Forelimb muscle (tissue), 1 donor: ENCODE data around the gene MYO5A. TPM values are rescaled to one million over a fixed set of nuclear protein-coding genes. Genes with fewer than 3 reads are reported as not detected.
"Not testable (repeated sequence)": the region's sequence is repeated elsewhere in the genome, so short reads cannot be mapped to it uniquely, and the experiment has no call there.

Experiments used
- DNase-seq: peaks from one replicate; pipeline ENCODE4 v3.0.0-alpha.2; 2013; ENCODE audit warnings: low read depth
- polyA plus RNA-seq: library from polyadenylated mRNA; unstranded; fragments of 120-200 nt; gene quantifications from one replicate; pipeline ENCODE4 v1.2.1, GENCODE V29; 2013; ENCODE audit not compliant: insufficient read length

The MYO5A gene
- polyA plus RNA-seq, 1 donor: 5.9 TPM

DNA sequence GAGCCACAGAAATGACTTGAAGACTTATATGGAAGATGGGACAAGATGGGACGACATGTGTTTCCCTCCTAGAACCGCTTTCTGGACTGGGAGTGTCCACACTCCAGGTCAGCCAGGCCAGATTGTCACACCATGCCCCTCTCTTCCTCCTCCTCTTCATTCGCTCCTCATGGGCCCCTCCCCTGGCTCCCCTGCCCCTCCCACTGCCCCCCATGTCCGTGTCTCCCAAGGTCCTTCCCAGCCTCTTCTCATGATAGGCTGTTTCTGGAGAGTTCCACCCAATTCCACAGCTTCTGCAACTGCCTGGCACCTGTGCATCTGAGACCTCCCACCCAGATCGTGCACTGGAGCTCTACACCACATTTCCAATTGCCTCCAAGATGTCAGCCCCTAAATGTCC, 239.7 kb downstream of the MYO5A start:
- no peak for DNase-seq

- no peak for DNase-seq
Measured at GRCh38 chr15:52288051-52288942, 240.4 kb downstream of the MYO5A start.

DNA sequence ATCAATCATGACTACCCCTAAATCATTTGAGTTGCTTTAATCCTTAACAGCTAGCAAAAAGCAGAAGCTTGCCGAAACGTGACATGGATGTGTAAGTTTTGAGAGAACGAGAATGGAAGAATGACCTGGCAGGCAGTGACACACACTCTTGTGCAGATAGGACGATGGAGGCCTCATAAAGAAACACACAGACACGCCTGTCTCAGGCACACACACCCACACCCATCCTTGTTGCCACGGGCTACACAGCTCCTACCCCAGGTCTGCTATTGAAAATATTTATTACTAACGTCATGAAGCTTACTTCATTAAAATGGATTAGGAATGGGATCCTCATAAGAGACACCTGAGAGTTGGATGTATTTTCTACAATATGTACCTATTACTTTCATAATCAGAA, 241.6 kb downstream of the MYO5A start:
- no peak for DNase-seq

- DNase-seq: not testable (repeated sequence)
Measured at GRCh38 chr15:52285941-52286340, 242.7 kb downstream of the MYO5A start.

- no peak for DNase-seq
Measured at GRCh38 chr15:52284164-52284563, 244.5 kb downstream of the MYO5A start.

DNA sequence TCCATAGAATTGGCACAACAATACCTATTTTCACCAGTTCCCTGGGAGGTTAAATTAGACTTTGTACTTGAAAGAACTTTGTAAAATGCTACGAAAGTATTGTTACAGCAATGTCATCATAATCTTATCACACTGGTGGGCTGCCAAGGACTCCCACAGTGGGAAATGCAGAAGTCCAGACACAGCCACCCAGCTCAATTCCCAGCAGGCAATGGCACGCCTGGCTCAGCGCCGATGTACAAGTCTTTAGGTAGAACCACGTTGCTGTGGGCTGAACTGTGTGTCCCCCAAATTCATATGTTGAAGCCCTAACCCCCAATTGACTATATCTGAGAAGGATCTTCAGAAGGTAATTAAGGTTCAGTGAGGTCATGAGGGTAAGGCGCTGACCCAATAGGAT, 245.4 kb downstream of the MYO5A start:
- DNase-seq: no peak

- no peak for DNase-seq
Measured at GRCh38 chr15:52282418-52282817, 246.3 kb downstream of the MYO5A start.

DNA sequence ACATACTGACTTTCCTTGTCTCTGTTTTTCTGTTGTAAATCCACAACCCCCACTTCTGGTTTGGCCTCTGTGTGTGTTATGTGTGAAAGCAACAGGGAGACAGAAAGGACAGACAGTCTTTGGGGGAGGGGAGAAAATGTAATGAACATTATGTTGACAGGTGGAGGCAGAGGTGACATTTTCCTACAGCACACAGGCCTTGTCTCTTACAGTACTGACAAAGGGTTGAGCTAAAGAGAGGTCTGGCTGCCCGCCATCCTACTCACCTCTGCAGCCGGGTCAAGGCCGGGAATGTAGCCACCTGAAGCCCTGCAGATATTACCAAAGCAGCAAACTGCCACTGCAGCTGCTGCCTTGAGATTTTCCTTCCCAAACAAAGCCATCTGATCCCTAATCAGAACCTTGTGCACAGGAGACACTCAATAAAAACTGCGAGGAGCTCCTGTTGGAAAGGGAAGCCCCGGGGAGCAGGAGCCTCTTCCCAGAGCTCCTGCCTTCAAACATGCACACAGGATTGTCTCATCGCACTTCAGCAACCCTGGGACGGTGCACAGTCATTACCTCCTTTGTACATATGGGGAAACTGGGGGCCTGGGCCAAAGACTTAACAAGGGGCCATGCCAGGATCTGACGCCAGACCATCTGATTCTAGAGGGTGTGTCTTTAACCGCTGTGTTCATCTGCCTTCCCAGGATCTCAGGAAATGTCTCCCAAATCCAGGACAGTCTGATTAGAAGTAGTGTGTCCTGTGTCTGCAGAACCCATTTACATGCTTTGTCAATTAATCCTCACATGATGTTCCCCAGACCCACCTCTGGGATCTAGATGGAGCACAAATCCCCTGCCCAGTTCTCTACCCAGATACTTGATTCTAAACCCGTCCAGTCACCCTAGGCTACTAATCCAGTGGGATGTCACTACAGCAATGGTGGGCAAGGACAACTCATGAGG, 247.3 kb downstream of the MYO5A start:
- no peak for DNase-seq

DNA sequence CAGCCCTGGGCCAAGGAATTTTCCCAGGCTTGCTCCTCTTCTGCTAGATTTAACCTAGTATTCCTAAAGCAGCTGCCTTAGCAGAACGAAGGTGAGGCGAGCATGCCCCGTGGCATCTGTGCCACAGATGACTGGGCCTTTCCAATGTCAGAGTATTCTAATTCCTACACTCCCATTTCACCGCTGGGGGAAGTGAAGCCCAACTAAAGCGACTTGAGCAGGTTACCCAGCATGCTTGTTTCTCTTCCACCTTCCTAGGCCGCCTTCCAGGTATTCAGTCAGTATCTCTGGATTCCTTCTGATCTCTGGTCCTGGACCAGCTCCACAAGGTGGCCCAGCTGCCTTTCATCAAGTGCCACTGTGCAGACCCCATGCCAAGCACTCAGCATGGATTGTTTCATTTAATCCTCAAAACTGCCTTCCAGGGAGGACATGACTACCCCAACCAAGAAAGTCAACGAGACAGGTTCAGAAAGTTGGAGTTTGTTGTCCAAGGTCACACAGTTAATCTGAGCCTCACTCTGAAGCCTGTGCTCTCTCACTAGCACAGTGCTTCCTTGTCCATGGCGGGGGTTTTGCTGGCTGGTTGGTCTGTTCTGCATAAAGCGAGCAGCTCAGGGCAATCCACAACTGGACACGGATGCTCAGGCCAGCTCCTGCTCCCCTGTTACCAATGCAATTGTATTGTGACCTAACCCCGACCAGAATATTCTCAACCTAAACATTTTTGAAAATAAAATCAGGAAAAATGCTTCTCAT, 248.2 kb downstream of the MYO5A start:
- no peak for DNase-seq

GRCh38 chr15:52278636-52279367, 249.9 kb downstream of the MYO5A start:
- no peak for DNase-seq

GRCh38 chr15:52278135-52278534, 250.5 kb downstream of the MYO5A start:
- DNase-seq: no peak

DNA sequence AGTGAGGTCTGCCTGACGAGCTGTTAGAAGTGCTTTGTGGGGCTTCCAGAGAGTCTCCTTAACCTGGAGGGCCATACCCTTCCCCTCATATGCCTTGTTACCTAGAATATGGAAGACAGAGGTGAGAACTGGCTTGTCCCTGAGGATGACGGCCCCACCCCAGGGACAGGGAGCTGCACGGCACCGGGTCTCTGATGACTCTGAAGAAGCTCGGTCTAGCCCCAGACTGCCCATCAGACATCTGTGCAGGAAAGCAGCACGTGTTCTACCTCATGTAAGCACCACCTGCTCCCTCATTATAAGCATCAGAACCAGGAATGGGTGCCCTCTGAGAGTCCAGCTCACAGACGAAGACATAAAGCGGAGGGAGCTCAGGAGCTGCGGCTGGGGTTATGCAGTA, 251.1 kb downstream of the MYO5A start:
- DNase-seq: no peak

DNA sequence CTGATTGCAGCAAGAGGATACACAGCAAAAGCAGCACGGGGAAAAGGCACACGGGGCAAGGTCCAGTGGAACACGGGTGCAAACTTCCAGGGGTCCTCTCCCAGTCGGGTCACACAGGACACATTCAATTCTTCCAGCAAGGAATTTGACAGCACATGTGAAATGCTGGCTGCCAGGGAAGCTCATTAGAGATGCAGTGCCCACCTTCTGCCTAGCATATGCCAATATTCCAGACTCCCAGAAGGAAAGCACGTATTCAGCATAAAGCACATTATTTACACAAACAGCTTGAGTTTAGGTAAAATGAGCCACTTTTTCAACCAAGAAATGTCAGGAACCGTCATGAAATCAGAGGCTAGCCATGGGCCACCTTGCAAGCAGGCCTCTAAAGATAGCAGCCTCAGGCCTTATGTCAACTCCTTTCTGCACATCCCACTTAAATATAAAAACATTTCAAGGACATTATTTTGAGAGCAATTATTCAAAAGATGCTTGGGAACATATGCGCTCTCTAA, 252.4 kb downstream of the MYO5A start:
- no peak for DNase-seq

DNA sequence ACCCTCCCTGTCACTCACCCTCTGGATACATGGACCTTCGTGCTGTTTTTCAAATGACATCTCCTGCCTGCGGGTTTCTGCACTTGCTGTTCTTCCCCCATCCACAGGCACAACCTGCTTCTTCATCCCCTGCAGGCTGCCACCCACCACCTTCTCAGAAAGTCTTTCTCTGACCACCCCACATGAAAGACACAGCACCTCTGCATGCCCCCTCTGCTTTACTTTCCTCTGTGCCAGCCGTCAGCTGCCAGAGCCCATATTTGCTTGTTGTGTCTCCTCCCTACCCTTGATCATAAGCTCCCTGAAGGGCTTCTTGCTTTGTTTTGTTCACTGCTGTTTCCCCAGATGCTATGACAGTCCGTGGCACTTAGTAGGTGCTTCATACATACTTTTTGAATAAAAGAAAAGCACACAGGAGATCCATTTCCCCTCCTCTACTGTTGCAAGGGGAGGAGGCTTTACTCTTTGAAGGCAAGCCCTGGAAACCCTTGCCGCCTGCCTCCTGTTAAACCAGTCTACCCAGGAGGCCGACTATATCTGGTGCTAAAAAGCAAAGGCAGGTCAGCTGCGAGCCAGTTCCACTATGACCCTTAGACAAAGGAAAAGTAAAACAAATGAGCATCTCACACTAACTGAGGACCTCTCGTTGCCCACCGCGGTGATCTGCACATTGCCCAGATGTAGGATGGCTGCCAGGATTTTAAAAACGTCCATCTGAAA, 265.0 kb downstream of the MYO5A start:
- no peak for DNase-seq

GRCh38 chr15:52262364-52262763, 266.3 kb downstream of the MYO5A start:
- no peak for DNase-seq

GRCh38 chr15:52261498-52262242, 267.0 kb downstream of the MYO5A start:
- DNase-seq: no peak

GRCh38 chr15:52261026-52261425, 267.7 kb downstream of the MYO5A start:
- no peak for DNase-seq

DNA sequence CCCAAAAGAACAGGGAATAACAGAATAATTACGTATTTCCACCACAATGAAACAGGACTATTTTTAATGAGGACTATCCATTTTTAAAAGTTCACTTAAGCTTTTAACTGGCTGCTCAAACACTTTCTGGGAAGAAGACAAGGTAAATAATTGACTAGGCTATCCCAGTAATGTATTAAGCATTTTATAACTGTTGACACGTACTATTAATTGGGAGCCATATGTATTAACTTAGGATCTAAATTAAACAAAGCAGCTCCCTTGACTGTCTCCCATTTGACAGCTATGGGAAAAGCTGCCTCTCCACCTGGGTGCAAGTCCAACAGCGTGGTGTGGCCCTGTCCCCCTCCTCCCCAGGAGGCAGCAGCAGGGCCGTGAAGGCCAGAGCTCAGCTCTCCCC, 269.2 kb downstream of the MYO5A start:
- no peak for DNase-seq

GRCh38 chr15:52258461-52258860, 270.2 kb downstream of the MYO5A start:
- no peak for DNase-seq

DNA sequence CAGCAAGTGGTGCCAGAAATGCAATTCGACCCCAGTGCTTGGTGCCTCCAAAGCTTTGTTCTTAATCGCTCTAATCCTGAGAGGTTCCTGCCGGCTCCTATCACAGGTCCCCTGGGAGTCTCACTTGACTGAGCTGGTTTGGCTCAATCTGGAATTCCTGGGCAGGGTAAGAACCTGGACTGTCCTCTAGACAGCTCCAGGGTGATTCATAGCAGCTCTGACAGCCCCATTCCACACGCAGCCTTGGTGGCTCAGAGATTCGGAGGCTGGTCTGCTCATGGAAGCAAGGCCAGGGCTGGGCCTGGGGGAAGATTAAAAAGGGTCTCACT, 271.0 kb downstream of the MYO5A start:
- no peak for DNase-seq
